GM19468 (cell line): ENCODE results near the gene ANO4.

ENCODE experiments used
- ATAC-seq: cut with Tn5 transposase; IDR thresholded peaks from one replicate; pipeline ENCODE4 v1.9.1; 2021; ENCODE audit warnings: mild to moderate bottlenecking, moderate library complexity, moderate number of reproducible peaks; ENCODE audit not compliant: unreplicated experiment; ENCODE audit errors: extremely low read depth

ANO4 gene

DNA sequence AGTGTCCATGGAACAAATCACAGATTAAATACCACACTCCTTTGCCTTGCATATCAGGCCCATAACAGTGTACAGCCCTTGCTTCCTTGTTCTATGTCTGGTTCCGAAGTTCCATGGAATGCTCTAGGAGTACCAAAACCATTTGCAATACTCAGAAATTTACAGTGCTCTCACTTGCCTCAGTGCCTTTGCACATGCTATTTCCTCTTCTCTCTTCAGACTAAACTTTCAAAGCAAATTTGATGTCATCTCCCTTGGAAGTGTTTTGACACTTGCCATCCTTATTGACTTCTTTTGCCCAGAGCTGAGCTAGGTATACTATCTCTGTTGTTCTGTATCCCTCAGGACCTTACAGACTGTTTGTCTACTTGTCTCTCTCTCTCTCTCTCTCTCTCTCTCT, 6.1 kb downstream of the ANO4 start:
- ATAC-seq, result no peak

DNA sequence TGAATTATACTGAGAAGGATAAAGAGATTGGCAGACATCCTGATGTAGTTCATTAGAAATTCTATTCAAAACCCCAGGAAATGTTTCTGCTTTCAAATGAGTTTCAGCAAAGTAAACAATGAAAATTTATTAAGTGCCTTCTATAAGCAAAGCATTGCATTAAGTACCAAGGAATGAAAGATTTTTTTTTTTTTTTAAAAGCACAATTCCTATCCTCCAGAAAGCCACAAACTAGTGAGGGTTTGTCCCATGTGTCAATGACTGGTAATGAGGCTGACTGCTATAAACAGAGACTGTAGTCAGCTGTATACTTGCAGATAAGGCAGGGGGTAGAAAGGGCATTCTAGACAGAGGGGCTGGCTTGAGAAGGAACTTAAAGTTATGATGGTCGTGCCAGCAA, 6.7 kb downstream of the ANO4 start:
- no peak for ATAC-seq

DNA sequence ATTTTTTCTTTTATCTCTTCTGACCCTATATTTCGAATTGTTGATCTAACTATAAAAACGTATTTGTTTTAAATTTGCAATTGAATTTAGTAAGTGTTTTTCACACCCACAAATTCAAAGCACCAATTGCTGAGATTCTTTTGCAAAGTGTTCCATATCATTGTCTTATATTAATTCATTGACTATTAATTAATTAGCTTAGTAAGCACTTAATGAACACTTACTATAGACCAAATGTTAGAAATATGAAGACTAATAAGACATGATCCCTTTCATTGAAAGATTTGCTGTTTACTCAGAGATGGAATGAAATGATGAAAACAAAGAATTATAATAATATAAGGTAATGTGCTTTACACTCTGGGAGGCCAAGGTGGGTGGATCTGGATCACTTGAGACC, 14.2 kb downstream of the ANO4 start:
- no peak for ATAC-seq

DNA sequence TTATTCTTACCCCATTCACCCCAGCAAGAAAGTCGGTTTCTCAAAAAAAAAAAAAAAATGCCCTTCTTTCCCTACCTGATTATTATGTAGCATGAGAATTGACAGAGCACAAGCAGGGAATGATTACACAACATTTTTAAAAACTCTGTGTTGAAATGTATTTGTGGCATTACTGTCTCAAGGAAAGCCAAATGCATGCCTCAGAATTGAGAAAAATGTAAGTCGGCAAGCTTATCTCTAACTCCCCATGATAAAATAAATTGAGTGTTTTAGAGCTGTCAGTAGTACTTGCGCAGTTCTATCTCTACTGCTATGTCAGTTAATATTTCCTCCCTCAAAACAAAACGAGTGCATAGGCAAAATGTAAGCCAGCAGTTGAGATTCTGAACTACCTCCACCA, 25.7 kb downstream of the ANO4 start:
- no peak for ATAC-seq

DNA sequence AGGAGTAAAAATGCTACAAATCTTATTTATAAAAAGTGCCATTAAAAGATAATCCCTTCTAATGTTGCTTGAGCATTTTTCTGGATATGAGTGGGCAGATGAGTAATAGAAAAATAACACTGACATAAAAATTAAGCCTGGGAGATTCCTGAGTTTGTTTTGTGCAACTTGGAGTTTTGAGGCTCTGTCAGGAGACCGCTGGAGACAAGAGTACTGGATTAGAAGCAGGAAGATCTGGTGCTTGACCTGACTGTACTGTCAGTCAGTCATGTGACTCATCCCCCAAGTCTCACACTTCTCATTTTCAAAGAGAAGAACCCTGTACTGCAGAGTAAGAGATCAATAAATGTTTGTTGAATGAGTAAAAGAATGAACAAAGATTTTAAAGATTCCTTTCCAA, 29.4 kb downstream of the ANO4 start:
- no peak for ATAC-seq

DNA sequence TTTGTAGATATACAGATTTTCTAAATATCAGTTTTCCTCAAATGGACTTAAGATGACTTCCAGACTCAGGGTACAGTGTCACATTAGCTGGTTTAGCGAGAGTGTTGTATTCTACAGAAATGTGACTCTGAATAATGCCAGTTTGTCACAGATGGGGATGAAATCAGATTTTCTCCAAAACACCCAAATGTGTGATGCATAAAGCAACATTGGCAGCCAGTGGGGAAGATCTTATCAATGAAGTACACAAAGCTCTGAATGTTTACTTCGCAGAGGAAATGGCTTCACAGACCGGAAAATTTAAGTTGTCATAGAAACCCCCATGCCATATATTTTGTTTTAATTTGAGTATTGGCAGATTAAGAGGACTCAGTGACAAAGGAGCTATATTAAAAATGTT, 29.9 kb downstream of the ANO4 start:
- no peak for ATAC-seq

DNA sequence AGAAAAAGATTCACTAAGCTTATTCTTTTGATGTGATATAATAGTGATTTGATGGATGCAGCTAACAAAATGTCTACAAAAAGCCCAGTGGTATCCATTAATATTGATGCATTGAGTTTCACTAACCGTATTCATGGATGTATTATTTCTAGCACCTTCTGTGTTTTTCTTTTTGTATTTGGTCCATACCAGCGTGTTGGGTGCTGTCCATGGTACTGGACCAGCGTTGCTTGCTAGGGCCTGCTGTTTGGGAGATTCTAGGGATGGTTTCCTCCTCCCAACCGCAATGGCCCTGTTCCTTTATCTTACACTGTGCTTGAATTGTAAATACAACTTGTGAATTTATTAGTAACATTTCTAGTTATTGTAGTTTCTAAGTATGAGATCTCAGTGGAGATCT, 31.7 kb downstream of the ANO4 start:
- ATAC-seq, result no peak

DNA sequence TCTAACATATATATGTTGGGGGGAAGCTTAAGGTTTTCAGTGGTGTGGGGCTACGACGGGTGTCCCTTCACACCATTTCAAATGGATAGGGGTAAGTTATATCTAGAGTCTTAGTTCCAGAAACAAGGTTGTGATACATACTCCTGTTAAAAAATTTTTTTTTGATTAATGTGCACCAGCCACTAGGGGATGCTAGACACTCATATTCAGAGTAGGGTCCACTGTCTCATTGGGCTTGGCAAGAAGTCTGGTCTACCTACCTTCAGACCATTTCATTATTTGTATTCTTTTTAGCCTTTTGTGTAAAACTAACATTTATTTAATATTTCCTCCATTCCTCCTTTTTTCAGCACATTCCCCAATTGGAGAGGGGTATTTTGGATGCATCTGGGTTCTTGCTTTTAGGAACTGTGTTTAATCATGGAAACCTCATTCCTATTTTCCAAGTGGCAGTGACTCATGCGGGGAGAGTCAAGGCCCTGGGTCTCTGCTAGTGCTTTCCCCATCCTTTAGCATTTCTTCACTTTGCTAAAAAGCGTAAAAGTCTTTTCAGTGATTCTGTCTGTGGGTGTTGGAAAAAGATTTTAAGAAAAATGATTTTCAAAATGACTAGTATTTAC, 33.4 kb downstream of the ANO4 start:
- ATAC-seq, result no peak

DNA sequence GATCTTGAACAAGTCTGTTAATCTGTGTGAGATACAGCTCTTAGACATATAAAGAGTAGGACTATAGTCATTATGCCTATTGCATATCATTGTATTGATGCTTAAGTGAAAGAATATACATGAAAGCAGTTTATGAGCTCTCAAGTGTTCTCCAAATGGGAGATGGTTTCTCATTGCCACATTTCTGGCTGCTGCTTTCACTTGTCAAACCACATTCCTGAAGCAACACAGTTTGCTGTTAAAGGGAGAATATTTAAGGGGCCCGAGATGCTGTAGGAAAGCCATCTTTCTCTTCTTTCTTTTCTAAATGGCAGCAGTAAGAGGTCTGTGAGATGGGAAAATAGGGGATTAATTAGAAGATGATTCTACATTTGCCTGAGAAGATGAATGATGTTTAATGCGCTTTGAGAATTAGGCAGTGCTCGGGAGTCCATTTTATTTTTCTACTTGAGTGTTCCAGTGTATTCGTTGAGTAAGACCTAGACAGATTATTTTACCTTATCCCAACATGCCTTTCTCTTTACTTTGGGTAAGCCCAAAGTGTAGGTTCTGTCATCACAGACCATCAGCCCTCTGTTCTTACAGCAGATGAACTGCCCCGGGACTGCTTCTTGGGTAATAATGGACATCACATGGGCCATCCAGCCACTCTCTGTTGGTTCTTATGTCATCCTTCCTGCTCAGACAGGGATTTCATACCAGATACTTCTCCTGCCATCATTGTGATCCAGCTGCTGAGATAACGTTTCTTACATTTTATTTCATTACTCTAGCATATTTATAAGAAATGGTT, 35.6 kb downstream of the ANO4 start:
- ATAC-seq, result no peak

DNA sequence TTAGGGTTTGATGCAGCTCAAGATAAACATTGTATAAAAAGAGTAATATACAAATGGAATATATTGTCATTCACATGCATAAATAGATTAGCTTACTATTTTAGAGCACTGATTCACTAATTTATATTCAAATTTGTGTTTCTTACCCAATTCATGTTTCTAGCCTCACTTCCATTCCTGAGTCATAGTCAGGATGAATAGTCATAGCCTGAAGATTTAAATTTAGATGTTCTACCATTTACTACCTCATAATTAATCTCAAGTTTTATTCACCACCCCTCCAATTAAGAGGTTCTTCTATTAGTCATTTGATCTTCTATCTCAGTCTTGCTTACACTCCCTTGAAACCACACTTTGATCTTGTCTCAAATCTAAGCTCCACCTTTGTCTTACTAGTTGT, 38.7 kb downstream of the ANO4 start:
- no peak for ATAC-seq

DNA sequence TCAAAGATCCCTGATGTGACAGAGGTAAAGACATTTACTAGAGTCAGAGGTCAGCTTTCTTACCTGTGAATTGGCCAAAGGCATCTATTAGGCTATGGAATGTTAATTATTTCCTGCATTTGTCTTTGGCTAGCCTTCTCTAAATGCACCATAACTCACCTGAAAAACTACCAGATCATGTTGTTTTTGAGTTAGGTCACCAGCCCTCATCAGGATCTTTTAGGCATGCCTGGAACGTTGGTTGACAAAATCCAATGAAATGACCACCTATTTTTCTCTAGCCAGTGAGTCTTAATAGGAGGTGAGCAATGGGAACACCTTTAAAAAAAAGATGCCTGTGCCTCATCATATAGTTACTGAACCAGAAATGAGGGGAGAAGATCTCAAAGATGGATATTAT, 46.2 kb downstream of the ANO4 start:
- ATAC-seq, result no peak

DNA sequence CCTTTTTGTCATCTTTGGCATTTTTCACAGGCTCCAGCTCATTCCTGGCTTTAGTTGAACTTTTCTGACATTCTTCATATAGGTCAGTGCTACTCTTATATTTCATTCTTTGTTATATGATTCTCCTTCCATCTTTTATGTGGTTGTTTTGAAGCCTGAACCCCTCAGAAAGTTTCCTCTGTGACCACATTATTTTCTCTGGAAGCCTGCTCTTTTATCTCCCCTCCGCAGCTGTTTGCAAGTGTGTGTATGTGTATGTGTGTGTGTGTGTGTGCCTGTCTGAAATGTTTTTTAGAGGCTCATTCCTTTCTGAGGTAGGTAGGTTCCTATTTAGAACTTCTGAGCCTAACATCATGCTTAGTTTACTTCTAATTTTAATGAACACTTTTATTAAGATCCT, 47.6 kb downstream of the ANO4 start:
- ATAC-seq, result no peak

DNA sequence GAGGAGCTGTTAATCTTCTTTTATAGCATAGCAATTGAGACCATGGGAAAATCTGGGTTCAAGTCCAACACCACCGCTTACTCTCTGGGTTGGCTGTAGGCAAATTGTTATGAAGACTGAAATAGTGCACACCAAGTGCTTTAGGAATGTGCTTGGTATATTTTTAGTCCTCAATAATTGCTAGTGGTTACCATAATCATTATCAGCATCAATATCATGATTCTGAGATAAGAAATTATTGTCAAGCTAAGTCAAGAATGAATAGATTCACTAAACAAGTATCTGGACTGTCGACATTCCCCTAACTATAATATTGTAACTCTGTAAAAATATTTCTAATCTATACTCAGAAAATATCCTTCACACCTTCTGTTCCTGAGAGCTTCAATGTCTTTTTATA, 48.5 kb downstream of the ANO4 start:
- ATAC-seq, result no peak

DNA sequence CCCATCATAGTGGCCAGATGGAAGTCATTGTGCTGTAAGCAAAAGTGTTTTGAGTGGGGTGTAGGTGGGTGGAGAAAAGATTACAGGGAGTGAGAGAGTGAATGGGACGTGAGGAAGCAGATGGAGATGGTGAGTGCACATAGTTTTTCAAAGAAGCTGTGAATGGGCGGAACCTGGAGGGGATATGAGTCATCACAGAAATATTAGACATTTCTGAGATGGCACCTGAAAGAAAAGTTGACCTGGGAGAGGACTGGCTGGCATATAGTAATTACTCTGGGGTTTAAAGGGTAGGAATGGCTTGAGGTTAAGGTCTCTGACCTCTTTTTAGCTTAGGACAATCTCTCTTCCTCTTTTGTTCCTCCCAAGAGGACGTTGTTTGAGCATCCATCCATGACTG, 50.5 kb downstream of the ANO4 start:
- ATAC-seq, result no peak

DNA sequence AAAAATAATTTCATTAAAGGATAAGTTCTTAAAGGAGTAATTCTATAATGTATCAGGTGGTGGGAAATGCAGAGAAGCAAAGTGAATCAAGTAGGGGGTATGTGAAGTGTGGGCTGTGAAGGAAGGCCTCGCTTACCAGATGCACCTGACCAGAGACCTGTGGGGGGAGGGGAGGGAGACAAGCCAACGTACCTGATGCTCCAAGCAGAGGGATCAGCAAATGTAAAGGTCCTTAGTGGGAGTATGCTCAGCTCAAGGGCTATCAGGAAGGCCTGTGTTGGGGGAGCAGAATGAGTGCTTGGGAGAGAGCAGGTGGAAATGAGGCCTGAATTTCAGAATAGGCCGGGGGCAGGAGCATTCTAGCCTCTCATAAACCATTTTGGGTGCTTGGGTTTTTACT, 57.1 kb downstream of the ANO4 start:
- ATAC-seq, result no peak

DNA sequence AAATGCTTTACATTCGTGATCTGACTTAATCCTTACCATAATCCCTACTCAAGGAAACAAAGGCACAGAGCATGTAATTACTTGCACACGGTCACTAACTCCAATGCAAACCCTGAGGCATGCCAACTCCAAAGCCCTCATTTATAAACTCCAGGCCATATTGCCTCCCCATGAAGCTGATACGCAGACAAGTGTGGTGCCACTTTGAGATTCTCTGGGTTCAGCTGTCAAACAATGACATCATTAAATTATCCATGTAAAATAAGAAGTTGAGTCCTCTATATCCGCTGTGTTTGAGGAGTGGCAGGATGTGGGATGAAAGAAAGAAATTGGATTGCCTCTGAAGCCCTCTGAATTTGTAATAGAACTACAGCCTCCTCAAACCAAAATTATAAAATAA, 62.8 kb downstream of the ANO4 start:
- ATAC-seq, result no peak

DNA sequence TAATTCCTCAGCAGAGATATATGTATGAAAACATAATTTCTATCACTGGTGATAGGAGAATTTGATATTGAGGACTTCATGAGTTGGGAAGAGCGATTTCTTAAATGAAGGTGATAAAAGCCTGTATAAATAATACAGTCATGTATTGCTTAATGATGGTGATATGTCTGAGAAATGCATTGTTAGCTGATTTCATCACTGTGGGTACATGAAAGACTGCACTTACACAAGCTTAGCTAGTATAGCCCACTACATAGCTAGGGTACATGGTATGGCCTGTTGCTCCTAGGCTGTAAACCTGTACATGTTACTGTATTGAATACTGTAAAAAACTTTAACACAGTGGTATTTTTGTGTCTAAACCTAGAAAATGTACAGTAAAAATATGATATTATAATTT, 63.4 kb downstream of the ANO4 start:
- ATAC-seq, result no peak

DNA sequence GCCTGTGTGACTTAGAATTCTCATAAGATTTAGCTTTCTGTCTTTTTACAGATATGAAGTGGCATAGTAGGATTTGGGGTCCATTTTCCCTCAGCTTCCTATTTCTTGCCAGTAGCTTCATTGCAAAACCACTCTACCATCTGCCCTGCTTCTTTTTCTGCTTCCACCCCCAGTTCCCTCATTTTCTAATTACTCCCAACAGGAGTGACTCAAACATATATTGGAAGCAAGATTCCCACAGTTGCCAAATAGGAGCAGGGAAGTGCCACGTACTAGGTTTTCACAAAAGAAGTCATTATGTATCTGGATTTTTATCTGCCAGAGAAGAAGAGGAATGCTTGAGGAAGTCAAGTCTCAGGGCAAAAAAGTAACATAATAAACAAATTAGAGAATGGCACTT, 64.1 kb downstream of the ANO4 start:
- ATAC-seq, result no peak

DNA sequence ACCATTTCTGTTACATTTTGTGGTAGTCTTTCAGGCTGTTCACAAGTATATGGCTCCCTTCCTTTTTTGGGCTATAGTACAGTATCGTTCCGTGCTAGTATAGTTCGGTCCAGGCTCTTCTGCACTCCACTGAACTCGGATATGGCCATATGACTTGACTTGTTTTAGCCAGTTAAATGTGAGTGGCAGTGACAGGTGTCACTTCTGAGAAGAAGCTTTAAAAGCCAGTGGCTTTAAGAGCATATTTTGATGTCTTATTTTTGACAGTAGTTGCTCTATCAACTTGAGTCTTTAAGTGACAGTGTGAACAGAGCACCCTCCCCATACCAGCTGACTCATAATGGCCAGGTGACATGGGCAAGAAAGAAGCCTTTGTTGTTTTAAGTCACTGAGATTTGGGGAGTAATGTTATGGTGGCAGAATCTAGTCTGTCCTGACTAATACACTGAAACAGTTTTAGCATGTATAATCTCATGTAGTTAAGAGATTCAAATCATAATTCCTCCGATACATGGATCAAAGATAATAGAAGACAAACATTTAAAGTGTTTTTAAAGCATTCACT, 64.6 kb downstream of the ANO4 start:
- no peak for ATAC-seq

DNA sequence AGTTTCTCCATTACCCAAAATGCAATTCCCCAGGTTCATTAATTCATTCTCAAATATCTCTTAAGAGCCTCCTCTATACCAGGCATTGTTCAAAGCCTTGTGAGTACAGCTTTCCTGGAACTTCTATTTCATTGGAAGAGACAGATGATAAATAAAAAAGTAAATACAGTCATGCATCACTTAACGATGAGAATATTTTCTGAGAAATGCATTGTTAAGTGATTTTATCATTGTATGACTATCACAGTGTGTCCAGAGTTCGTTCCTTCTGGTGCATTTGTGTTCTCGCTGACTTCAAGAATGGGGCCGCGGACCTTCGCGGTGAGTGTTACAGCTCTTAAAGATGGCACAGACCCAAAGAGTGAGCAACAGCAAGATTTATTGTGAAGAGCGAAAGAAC, 66.0 kb downstream of the ANO4 start:
- no peak for ATAC-seq

DNA sequence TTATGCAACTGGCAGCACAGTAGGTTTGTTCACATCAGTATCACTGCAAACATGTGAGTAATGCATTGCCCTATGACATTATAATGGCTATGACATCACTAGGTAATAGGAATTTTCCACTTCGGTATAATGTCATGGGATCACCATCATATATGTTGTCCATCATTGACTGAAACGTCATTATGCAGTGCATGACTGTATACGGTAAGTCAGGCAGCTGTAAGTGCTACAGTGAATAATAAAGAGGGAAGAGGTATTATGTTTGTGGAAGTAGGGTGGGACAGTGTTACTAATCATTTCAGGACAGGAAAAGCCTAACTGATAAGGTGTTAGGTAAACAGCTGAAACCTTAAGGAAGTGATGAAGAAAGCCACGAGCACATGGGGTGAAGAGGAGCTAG, 68.1 kb downstream of the ANO4 start:
- ATAC-seq, result no peak

DNA sequence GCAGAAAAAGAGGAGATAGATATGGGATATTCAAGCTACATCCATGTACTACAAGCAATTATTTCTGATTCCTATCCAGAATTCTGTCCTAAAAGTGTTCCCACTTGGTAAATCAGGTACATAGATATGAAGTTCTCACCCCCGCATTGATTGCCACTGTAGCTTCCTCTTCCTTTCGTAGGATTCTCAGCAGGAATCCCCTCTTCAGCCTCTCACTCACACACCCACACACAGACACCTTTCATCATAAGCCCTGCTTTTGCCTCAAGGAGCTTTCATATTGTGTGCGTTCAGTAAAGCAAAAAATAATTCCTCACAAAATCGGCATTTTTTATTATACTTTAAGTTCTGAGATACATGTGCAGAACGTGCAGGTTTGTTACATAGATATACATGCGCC, 69.8 kb downstream of the ANO4 start:
- no peak for ATAC-seq
